GM18867 (cell line): ENCODE data around the gene BBX.

Experiments used
- ATAC-seq: cut with Tn5 transposase; IDR thresholded peaks from one replicate; pipeline ENCODE4 v1.9.1; 2021; ENCODE audit warnings: mild to moderate bottlenecking, moderate library complexity; ENCODE audit not compliant: unreplicated experiment

The BBX gene

GRCh38 chr3:107738486-107739183 is 215.9 kb downstream of the BBX start:
- ATAC-seq: no peak

- no peak for ATAC-seq
Measured at GRCh38 chr3:107739227-107739626, 216.5 kb downstream of the BBX start.

- no peak for ATAC-seq
Measured at GRCh38 chr3:107740992-107741896, 218.5 kb downstream of the BBX start.

GRCh38 chr3:107745354-107745753 is 222.6 kb downstream of the BBX start:
- no peak for ATAC-seq

GRCh38 chr3:107752202-107752990 is 229.6 kb downstream of the BBX start:
- no peak for ATAC-seq

GRCh38 chr3:107753494-107753893 is 230.7 kb downstream of the BBX start:
- ATAC-seq: no peak

GRCh38 chr3:107753976-107754375 is 231.2 kb downstream of the BBX start:
- no peak for ATAC-seq

- no peak for ATAC-seq
Measured at GRCh38 chr3:107756649-107757048, 233.9 kb downstream of the BBX start.

GRCh38 chr3:107757140-107757539 is 234.4 kb downstream of the BBX start:
- no peak for ATAC-seq

GRCh38 chr3:107760144-107760543 is 237.4 kb downstream of the BBX start:
- no peak for ATAC-seq

GRCh38 chr3:107761391-107761790 is 238.6 kb downstream of the BBX start:
- no peak for ATAC-seq

- no peak for ATAC-seq
Measured at GRCh38 chr3:107765524-107765923, 242.8 kb downstream of the BBX start.

- no peak for ATAC-seq
Measured at GRCh38 chr3:107767897-107768605, 245.3 kb downstream of the BBX start.

- no peak for ATAC-seq
Measured at GRCh38 chr3:107769882-107770281, 247.1 kb downstream of the BBX start.

GRCh38 chr3:107772016-107772415 is 249.3 kb downstream of the BBX start:
- ATAC-seq: no peak

GRCh38 chr3:107775974-107776373 is 253.2 kb downstream of the BBX start:
- no peak for ATAC-seq

GRCh38 chr3:107781253-107781652 is 258.5 kb downstream of the BBX start:
- no peak for ATAC-seq

- ATAC-seq: no peak
Measured at GRCh38 chr3:107782054-107782453, 259.3 kb downstream of the BBX start.

GRCh38 chr3:107790612-107791011 is 267.9 kb downstream of the BBX start:
- ATAC-seq: no peak

GRCh38 chr3:107791027-107791426 is 268.3 kb downstream of the BBX start:
- no peak for ATAC-seq

GRCh38 chr3:107791450-107791849 is 268.7 kb downstream of the BBX start:
- ATAC-seq: no peak
